GM08714 (cell line): ENCODE data around the gene SLC25A47.

Source experiments
- H3K4me3 ChIP-seq: fragments of 200-500 bp; sonication (Bioruptor generic); 2 replicates; pipeline ENCODE4 v1.5.1; 2014; ENCODE audit warnings: mild to moderate bottlenecking, low read length, inconsistent platforms
- ZNF274 ChIP-seq: IDR thresholded peaks from 2 replicates; pipeline ENCODE4 v1.6.1; 2012; ENCODE audit warnings: mild to moderate bottlenecking, low read depth, low read length

Gene SLC25A47

DNA sequence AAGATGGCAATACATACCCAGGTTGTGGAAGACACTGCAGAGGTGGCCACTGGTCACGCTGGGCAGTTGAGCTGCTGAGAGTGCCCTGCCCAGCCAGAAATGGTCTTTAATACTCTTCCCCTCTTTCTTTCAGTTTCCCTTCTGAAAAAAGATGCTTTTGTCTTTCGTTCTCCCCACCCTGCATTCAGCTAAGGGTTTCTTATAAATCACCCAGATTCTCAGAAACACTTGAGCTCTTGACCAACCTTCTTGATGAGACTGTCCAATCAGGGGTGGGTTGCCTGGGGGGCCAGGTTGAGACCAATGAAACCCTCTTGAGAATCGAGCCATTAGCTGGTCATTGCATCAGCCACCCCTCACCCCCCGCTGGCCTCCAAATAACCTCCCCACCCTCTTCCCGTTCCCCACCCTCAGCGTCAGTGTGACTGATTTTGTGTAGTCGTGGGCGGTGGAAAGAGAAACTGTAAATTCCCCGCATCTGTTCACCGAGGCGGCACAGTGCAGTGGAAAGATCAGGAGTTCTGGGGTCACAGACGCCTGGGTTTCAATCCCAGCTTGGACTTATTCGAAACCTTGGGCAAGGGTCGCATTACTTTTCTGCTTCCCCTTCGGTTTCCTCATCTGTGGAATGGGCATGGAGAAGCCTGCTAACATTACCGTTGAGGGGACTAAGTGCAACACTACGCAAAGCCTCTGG, 52.3 kb downstream of the SLC25A47 start:
- no peak for TF ChIP-seq ZNF274
- H3K4me3 ChIP-seq: peak overlapping the region; percentile 78

GRCh38 chr14:100375963-100376735, 53.0 kb downstream of the SLC25A47 start, which contains the start of gene WDR25:
Gene WDR25 (plus strand): TSS chr14:100376485.
- H3K4me3 ChIP-seq: peak within 1 kb of the TSS; percentile 78
- TF ChIP-seq ZNF274: no peak

- TF ChIP-seq ZNF274: no peak
Measured at GRCh38 chr14:100376751-100377171, 53.6 kb downstream of the SLC25A47 start.

More at GRCh38 chr14:100376751-100377171, 53.6 kb downstream of the SLC25A47 start:
- H3K4me3 ChIP-seq: peak overlapping the region; percentile 78
